ENCODE measurements around the gene ASTN2.

ASTN2 gene

GRCh38 chr9:117278020-117278419 is 136.8 kb downstream of the ASTN2 start:
- H3K4me1 ChIP-seq (ENCODE audit: low read length) = no peaks in the 10 kb centered on the region
- no peak overlapping the region for H3K9ac ChIP-seq (ENCODE audit: low read length)
- H3F3A ChIP-seq (ENCODE audit: insufficient read depth, low read length) = no peaks in the 10 kb centered on the region
- H3K9me3 ChIP-seq (replicated peaks; ENCODE audit: insufficient read depth, low read length) = no peaks in the 10 kb centered on the region
- H3K9me2 ChIP-seq (replicated peaks; ENCODE audit: insufficient read depth, low read length) = no peaks in the 10 kb centered on the region
- no peak overlapping the region for H2AFZ ChIP-seq (ENCODE audit: low read length)
- H3K4me3 ChIP-seq (ENCODE audit: low read length) = no peak overlapping the region
- H3K27ac ChIP-seq (ENCODE audit: low read length) = no peak overlapping the region
- TF ChIP-seq CTCF (IDR thresholded peaks at IDR 0.05; ENCODE audit: low read length) = no peak
- no peak for TF ChIP-seq EZH2phosphoT487 (IDR thresholded peaks at IDR 0.05; ENCODE audit: low read length)
- TF ChIP-seq EZH2 (optimal IDR thresholded peaks at IDR 0.05; ENCODE audit: low read depth, low read length) = no peak
- no peak overlapping the region for H3K4me2 ChIP-seq (ENCODE audit: low read depth, low read length)
- no peak for DNase-seq
- no peaks in the 10 kb centered on the region for H3K79me2 ChIP-seq (ENCODE audit: low read length)
- no peaks in the 10 kb centered on the region for H4K20me1 ChIP-seq (ENCODE audit: insufficient read depth, low read length)
- H3K36me3 ChIP-seq (replicated peaks; ENCODE audit: insufficient read depth, low read length) = no peaks in the 10 kb centered on the region
- H3K27me3 ChIP-seq (replicated peaks; ENCODE audit: insufficient read depth, low read length) = no peaks in the 10 kb centered on the region

- H3K4me2 ChIP-seq (ENCODE audit: low read depth, low read length) = no peak overlapping the region
- TF ChIP-seq EZH2phosphoT487 (IDR thresholded peaks at IDR 0.05; ENCODE audit: low read length) (no peak), CTCF (IDR thresholded peaks at IDR 0.05; ENCODE audit: low read length) (no peak), EZH2 (optimal IDR thresholded peaks at IDR 0.05; ENCODE audit: low read depth, low read length) (no peak)
- H4K20me1 ChIP-seq (ENCODE audit: insufficient read depth, low read length) = no peaks in the 10 kb centered on the region
- no peak overlapping the region for H2AFZ ChIP-seq (ENCODE audit: low read length)
- no peaks in the 10 kb centered on the region for H3K9me2 ChIP-seq (replicated peaks; ENCODE audit: insufficient read depth, low read length)
- no peak overlapping the region for H3K4me3 ChIP-seq (ENCODE audit: low read length)
- no peak overlapping the region for H3K27ac ChIP-seq (ENCODE audit: low read length)
- no peaks in the 10 kb centered on the region for H3K79me2 ChIP-seq (ENCODE audit: low read length)
- H3F3A ChIP-seq (ENCODE audit: insufficient read depth, low read length) = no peaks in the 10 kb centered on the region
- DNase-seq = no peak
- H3K36me3 ChIP-seq (replicated peaks; ENCODE audit: insufficient read depth, low read length) = no peaks in the 10 kb centered on the region
- H3K9me3 ChIP-seq (replicated peaks; ENCODE audit: insufficient read depth, low read length) = no peaks in the 10 kb centered on the region
- no peaks in the 10 kb centered on the region for H3K27me3 ChIP-seq (replicated peaks; ENCODE audit: insufficient read depth, low read length)
- H3K9ac ChIP-seq (ENCODE audit: low read length) = no peak overlapping the region
- no peaks in the 10 kb centered on the region for H3K4me1 ChIP-seq (ENCODE audit: low read length)
Measured at GRCh38 chr9:117276444-117276843, 138.4 kb downstream of the ASTN2 start.

- TF ChIP-seq EZH2 (optimal IDR thresholded peaks at IDR 0.05; ENCODE audit: low read depth, low read length) (no peak), EZH2phosphoT487 (IDR thresholded peaks at IDR 0.05; ENCODE audit: low read length) (no peak), CTCF (IDR thresholded peaks at IDR 0.05; ENCODE audit: low read length) (no peak)
- DNase-seq = no peak
Measured at GRCh38 chr9:117273612-117274011, 141.2 kb downstream of the ASTN2 start.

More at GRCh38 chr9:117273612-117274011, 141.2 kb downstream of the ASTN2 start:
- Histone ChIP-seq H2AFZ (ENCODE audit: low read length) (no peak overlapping the region), H4K20me1 (ENCODE audit: insufficient read depth, low read length) (no peaks in the 10 kb centered on the region), H3K27ac (ENCODE audit: low read length) (no peak overlapping the region), H3K9me3 (replicated peaks; ENCODE audit: insufficient read depth, low read length) (no peaks in the 10 kb centered on the region), H3K9me2 (replicated peaks; ENCODE audit: insufficient read depth, low read length) (no peaks in the 10 kb centered on the region), H3K4me3 (ENCODE audit: low read length) (no peak overlapping the region), H3K27me3 (replicated peaks; ENCODE audit: insufficient read depth, low read length) (no peaks in the 10 kb centered on the region), H3K4me1 (ENCODE audit: low read length) (no peaks in the 10 kb centered on the region), H3K36me3 (replicated peaks; ENCODE audit: insufficient read depth, low read length) (no peaks in the 10 kb centered on the region), H3K79me2 (ENCODE audit: low read length) (no peaks in the 10 kb centered on the region), H3K4me2 (ENCODE audit: low read depth, low read length) (no peak overlapping the region), H3K9ac (ENCODE audit: low read length) (no peak overlapping the region), H3F3A (ENCODE audit: insufficient read depth, low read length) (no peaks in the 10 kb centered on the region)

All from MM.1S (cell line).